ENCODE measurements around the gene FAAH. TPM values are rescaled to one million over a fixed set of nuclear protein-coding genes. Genes with fewer than 3 reads are reported as not detected.

Gene FAAH
- 8.6 and 8.9 TPM in 2 replicates for polyA plus RNA-seq

DNA sequence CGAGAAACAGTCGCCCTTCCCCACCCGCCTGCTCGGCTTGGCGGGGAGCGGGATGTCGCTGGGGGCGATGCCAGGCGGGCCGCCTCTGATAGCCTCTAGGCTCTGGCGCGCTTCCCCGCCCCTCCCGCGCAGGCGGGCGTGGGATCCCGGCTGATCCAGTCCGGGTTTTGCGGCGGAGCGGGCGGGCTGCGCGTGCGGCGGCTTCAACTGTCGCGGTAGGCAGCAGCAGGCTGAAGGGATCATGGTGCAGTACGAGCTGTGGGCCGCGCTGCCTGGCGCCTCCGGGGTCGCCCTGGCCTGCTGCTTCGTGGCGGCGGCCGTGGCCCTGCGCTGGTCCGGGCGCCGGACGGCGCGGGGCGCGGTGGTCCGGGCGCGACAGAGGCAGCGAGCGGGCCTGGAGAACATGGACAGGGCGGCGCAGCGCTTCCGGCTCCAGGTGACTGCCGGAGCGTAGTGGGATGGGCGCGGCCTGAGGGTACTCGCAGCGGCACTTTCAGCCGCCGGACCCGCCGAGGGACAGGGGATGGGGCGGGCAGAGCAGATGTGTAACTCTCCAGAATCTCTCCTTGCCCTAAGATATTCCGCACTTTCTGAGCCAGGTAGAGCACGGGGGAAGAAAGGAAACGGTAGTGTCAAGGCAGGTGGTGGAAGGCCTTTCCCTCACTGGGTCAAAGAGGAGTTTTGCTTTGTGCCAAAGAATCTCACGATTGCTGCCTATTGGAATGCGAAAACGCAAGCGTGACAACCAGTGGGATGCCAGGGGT, at the start of gene FAAH:
Gene FAAH (plus strand): TSS at position 210 of the 764 bp plus-strand sequence. CDS start 32 bp downstream, at position 242.

Other genes with a start within 250 kb of the FAAH start
- gene TSPAN1, start 219.2 kb upstream of the FAAH start, polyA plus RNA-seq, result 0.78 TPM in 1 of 2 replicates, not detected in the other
- not detected in 2 replicates for gene P3R3URF, start 217.8 kb upstream of the FAAH start, polyA plus RNA-seq
- 32.9 and 62.7 TPM in 2 replicates for gene POMGNT1, start 195.9 kb upstream of the FAAH start, polyA plus RNA-seq
- 0.29 TPM in 1 of 2 replicates, not detected in the other for gene LURAP1, start 191.0 kb upstream of the FAAH start, polyA plus RNA-seq
- not detected in 2 replicates for gene RAD54L, start 146.6 kb upstream of the FAAH start, polyA plus RNA-seq
- 12.9 and 13.7 TPM in 2 replicates for gene LRRC41, start 90.7 kb upstream of the FAAH start, polyA plus RNA-seq
- 2,548 and 2,787 TPM in 2 replicates for gene UQCRH, start 90.6 kb upstream of the FAAH start, polyA plus RNA-seq
- 5.8 and 6.8 TPM in 2 replicates for gene NSUN4, start 53.5 kb upstream of the FAAH start, polyA plus RNA-seq
- gene DMBX1, start 95.5 kb downstream of the FAAH start, polyA plus RNA-seq, result not detected in 2 replicates
- not detected in 2 replicates for gene KNCN, start 157.3 kb downstream of the FAAH start, polyA plus RNA-seq
- gene MKNK1, start 210.0 kb downstream of the FAAH start, polyA plus RNA-seq, result 18.3 and 24.4 TPM in 2 replicates
- 0.84 TPM in 1 of 2 replicates, not detected in the other for gene MOB3C, start 222.5 kb downstream of the FAAH start, polyA plus RNA-seq

All from Purkinje cell (primary cell).